Activated CD4-positive, alpha-beta memory T cell treated with anti-CD3 and anti-CD28 coated beads, Interleukin-2, amount 10 ng/mL, durations not matched to agents 7 days and 5 days (primary cell): ENCODE data around the gene TEK. TPM values are rescaled to one million over a fixed set of nuclear protein-coding genes. Genes with fewer than 3 reads are reported as not detected.

Experiments used
- CTCF ChIA-PET: fragments of 350-600 bp; sonication (Branson Sonifier 250); formaldehyde crosslinking; loops from one replicate; lab custom pipeline; 2021; ENCODE audit warnings: antibody characterized with exemption, inconsistent platforms; lab: Charles Lee
- POLR2A ChIA-PET: fragments of 350-600 bp; sonication (Branson Sonifier 250); formaldehyde crosslinking; loops from one replicate; lab custom pipeline; 2021; ENCODE audit warnings: antibody characterized with exemption; lab: Charles Lee
- DNase-seq: peaks from one replicate; pipeline ENCODE4 v3.0.0-alpha.2; 2020
- H3K27ac Mint-ChIP-seq: one replicate; pipeline ENCODE4 v1.8.0; 2021; ENCODE audit warnings: mild to moderate bottlenecking, mixed read lengths
- H3K27me3 Mint-ChIP-seq: one replicate; pipeline ENCODE4 v1.8.0; 2021; ENCODE audit warnings: mixed read lengths
- H3K36me3 Mint-ChIP-seq: one replicate; pipeline ENCODE4 v1.8.0; 2021; ENCODE audit warnings: low read depth, mixed read lengths
- H3K4me1 Mint-ChIP-seq: one replicate; pipeline ENCODE4 v1.8.0; 2021; ENCODE audit warnings: mixed read lengths
- H3K4me3 Mint-ChIP-seq: one replicate; pipeline ENCODE4 v1.8.0; 2021; ENCODE audit warnings: mild to moderate bottlenecking, mixed read lengths
- H3K9me3 Mint-ChIP-seq: one replicate; pipeline ENCODE4 v1.8.0; 2021; ENCODE audit warnings: mixed read lengths
- total RNA-seq, 2 experiments: library from RNA; stranded (reverse); gene quantifications; one replicate each; pipeline ENCODE4 v1.2.3, GENCODE V29; 2021

The TEK gene
- total RNA-seq, 2 experiments from 2014 or later = not detected

DNA sequence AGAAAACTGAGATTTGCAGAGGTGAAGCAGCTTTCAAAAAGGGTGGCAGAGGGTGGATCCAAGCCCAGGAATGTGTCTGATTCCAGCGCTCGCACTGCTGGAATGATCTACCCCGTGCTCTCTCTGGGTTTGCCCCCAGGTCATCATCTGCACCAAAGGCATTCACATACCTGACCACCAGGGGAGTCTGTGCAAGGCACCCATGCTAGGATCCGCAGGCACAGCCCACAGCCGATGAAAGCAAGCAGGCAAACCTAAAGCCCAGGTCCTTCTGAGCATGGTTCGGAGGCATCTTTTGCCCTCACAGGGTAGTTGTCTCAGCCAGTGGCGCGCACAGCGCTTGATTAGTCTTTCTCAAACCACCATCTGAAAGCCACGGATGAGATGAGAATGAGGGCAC lies 56.6 kb downstream of the TEK start:
- DNase-seq = no peak
- ChIA-PET CTCF (no interaction called here), POLR2A (no interaction called here)
- Mint-ChIP-seq H3K27ac (no peak overlapping the region), H3K4me3 (no peak overlapping the region), H3K27me3 (no peaks in the 10 kb centered on the region), H3K36me3 (no peaks in the 10 kb centered on the region), H3K9me3 (peaks cover 4% of the 10 kb centered on the region), H3K4me1 (no peaks in the 10 kb centered on the region)

DNA sequence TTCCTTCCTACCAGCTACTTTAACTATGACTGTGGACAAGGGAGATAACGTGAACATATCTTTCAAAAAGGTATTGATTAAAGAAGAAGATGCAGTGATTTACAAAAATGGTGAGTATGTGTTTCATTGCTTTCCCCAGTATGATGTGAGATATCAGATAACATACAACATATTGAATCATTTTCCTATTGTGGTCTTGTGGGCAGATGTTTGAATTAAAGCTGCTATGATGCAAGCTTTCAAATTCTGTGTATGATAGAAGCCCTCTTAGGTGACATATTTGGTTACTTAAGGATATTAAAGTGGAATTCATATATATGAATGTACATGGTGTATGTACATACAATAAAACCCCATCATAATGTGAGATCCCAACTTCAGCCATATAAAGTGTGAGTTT lies 59.5 kb downstream of the TEK start:
- POLR2A ChIA-PET = no interaction called here
- Mint-ChIP-seq H3K36me3 (no peaks in the 10 kb centered on the region), H3K27ac (no peak overlapping the region), H3K4me1 (no peaks in the 10 kb centered on the region), H3K27me3 (no peaks in the 10 kb centered on the region), H3K9me3 (peaks cover 4% of the 10 kb centered on the region), H3K4me3 (no peak overlapping the region)
- CTCF ChIA-PET = no interaction called here
- DNase-seq = no peak

DNA sequence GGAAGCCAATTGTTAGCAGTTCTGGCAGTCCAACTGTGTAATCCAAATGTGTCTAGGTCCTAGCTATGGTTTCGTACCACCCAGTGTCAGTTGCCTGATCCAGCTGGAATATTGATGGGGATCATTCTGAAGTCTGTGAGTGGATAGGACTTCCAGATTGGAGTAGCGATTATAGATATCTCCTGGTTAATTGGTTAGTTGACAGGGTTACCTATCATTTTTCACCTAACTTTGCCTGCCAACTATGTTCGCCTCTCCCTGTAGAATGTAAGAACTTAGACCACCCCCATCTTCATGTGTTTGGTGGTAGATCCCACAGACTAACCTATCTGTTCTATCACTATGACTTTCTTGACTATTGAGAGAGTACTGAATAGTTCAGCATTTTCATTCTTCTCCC lies 59.9 kb downstream of the TEK start:
- Mint-ChIP-seq H3K27ac (no peak overlapping the region), H3K36me3 (no peaks in the 10 kb centered on the region), H3K9me3 (peaks cover 4% of the 10 kb centered on the region), H3K4me1 (no peaks in the 10 kb centered on the region), H3K4me3 (no peak overlapping the region), H3K27me3 (no peaks in the 10 kb centered on the region)
- DNase-seq = no peak
- CTCF ChIA-PET = no interaction called here
- POLR2A ChIA-PET = no interaction called here

DNA sequence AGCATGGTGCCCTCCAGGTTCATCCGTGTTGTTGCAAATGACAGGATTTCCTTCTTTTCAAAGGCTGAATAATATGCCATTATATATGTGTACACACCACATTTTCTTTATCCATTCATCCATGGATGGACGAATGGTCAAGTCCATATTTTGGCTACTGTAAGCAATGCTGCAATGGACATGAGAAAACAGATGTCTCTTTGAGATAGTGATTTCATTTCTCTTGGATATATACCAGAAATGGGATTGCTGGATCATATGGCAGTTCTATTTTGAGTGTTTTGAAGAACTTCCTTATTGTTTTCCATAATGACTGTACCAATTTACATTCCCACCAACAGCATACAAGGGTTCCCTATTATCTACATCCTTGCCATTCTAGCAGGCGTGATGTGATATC lies 67.9 kb downstream of the TEK start:
- H3K27me3 Mint-ChIP-seq = no peaks in the 10 kb centered on the region
- no peak for DNase-seq
- no peaks in the 10 kb centered on the region for H3K36me3 Mint-ChIP-seq
- ChIA-PET POLR2A (no interaction called here), CTCF (no interaction called here)
- H3K27ac Mint-ChIP-seq = no peak overlapping the region
- no peaks in the 10 kb centered on the region for H3K4me1 Mint-ChIP-seq
- H3K4me3 Mint-ChIP-seq = no peak overlapping the region
- peaks cover 5% of the 10 kb centered on the region for H3K9me3 Mint-ChIP-seq

DNA sequence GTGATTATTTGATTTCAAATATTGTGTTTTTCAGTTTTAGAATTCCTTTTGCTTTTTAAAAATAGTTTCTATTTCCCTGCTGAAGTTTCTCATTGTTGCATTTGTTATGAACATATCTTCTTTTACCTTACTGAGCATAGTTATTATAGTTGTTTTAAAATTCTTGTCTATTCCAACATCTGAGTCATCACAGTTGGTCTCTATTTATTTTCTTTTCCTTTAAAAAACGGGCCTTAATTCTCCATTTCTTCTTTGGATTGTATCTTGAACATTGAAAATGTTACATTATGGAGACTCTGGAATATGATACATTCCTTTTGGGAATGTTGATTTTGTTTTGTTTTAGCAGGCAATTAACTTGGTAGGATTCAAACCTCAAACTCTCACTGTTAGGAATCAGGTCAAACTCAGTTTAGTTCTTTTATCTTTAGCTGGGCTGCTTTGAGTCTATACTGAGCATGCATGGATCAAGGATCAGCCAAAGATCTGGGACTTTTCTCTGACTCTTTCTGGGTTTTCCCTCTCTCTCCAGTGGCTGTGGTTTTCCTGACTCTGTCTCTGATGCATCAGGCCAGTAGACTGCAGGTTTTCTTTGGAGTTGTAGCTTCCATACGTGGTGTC lies 70.3 kb downstream of the TEK start:
- Mint-ChIP-seq H3K4me3 (no peak overlapping the region), H3K27ac (no peak overlapping the region)
- POLR2A ChIA-PET = interaction anchor here (1.3 kb wide), 1 partner anchor 16 kb away, joined by 3 read pairs; no protein-coding TSS in a partner anchor

DNA sequence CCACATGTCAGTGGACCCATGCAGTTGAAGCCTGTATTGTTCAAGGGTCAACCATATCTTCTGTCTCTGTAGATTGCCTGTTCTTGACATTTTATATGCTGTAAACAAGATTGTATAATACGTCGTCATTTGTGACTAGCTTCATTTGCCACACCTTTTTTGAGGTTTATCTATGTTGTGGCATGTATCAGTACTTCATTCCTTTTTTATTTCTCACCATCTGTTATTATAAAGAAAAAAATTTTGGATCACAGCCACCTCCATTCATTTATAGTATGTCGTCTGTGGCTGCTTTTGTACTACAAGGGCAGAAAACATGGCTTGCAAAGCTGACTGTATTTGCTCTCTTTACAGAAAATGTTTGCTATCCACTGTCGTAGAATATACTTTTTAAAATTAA lies 72.4 kb downstream of the TEK start:
- POLR2A ChIA-PET = no interaction called here
- H3K27me3 Mint-ChIP-seq = no peaks in the 10 kb centered on the region
- H3K27ac Mint-ChIP-seq = no peak overlapping the region
- CTCF ChIA-PET = no interaction called here
- H3K9me3 Mint-ChIP-seq = peaks cover 5% of the 10 kb centered on the region
- no peak for DNase-seq
- H3K4me3 Mint-ChIP-seq = no peak overlapping the region
- H3K36me3 Mint-ChIP-seq = no peaks in the 10 kb centered on the region
- H3K4me1 Mint-ChIP-seq = no peaks in the 10 kb centered on the region

More for the DNA sequence above, 70.3 kb downstream of the TEK start:
- no peak for DNase-seq
- CTCF ChIA-PET = no interaction called here
- no peaks in the 10 kb centered on the region for H3K4me1 Mint-ChIP-seq
- no peaks in the 10 kb centered on the region for H3K36me3 Mint-ChIP-seq
- H3K9me3 Mint-ChIP-seq = peaks cover 5% of the 10 kb centered on the region
- H3K27me3 Mint-ChIP-seq = no peaks in the 10 kb centered on the region

DNA sequence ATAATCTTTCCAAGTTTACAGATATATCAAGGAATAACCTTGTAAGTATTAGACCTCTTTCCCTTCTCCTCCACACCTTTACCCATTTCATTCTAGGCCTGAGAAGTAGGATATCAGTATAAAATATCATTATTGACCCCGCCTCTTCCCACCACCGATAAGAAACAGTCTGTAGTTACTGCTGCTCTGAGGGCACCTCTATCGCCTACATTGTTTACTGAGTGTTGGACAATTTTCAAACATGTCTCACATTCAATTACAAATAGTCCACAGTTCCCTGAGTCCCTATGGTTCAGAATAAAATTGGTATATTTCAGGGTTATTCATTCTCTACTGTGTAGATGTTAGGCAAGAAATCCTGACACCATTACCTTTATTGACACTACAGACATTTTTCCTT lies 73.4 kb downstream of the TEK start:
- Mint-ChIP-seq H3K36me3 (no peaks in the 10 kb centered on the region), H3K27me3 (no peaks in the 10 kb centered on the region), H3K4me1 (no peaks in the 10 kb centered on the region), H3K27ac (no peak overlapping the region), H3K9me3 (peaks cover 5% of the 10 kb centered on the region), H3K4me3 (no peak overlapping the region)
- ChIA-PET CTCF (no interaction called here), POLR2A (no interaction called here)
- no peak for DNase-seq

DNA sequence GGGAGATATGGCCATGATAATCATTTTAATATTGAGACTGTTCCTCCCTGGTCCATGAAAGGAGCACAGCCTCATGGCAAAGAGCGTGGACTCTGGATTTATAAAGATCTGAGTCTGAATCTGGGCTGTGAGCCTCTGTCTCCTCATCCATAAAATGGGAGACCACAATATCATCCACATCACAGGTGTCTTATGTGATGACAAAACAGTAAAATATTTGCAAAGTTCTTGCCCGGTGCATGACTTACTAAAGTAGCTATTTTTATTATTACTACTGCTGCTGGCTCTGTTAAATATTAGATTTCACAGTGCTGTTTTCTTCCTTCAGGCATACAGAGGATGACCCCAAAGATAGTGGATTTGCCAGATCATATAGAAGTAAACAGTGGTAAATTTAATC lies 74.1 kb downstream of the TEK start:
- H3K4me3 Mint-ChIP-seq = no peak overlapping the region
- no peak for DNase-seq
- H3K27me3 Mint-ChIP-seq = no peaks in the 10 kb centered on the region
- POLR2A ChIA-PET = no interaction called here
- H3K27ac Mint-ChIP-seq = no peak overlapping the region
- H3K36me3 Mint-ChIP-seq = no peaks in the 10 kb centered on the region
- no peaks in the 10 kb centered on the region for H3K4me1 Mint-ChIP-seq
- H3K9me3 Mint-ChIP-seq = peaks cover under 1% of the 10 kb centered on the region
- CTCF ChIA-PET = no interaction called here

DNA sequence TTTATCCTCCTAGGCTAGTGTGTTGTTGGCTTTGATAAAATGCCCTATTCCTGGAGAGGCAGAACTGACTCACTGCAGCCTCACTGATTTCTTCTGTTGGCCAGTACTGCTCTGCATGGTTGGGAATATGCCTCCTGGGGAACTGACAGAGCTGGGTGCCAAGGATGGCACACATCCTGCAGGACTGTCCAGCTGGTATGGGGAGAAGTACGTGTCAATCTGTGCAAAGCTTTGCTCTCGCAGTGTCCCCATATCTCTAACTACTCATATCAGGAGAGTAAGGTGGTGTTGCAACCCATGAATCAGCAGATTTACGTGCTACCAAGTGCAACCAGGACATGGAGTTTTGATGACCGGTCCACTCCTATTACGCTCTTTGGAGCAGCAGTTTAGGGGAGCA lies 74.7 kb downstream of the TEK start:
- Mint-ChIP-seq H3K9me3 (no peaks in the 10 kb centered on the region), H3K36me3 (no peaks in the 10 kb centered on the region), H3K4me1 (no peaks in the 10 kb centered on the region), H3K27ac (no peak overlapping the region), H3K27me3 (peaks cover 2% of the 10 kb centered on the region), H3K4me3 (no peak overlapping the region)
- CTCF ChIA-PET = no interaction called here
- DNase-seq = no peak
- POLR2A ChIA-PET = no interaction called here

DNA sequence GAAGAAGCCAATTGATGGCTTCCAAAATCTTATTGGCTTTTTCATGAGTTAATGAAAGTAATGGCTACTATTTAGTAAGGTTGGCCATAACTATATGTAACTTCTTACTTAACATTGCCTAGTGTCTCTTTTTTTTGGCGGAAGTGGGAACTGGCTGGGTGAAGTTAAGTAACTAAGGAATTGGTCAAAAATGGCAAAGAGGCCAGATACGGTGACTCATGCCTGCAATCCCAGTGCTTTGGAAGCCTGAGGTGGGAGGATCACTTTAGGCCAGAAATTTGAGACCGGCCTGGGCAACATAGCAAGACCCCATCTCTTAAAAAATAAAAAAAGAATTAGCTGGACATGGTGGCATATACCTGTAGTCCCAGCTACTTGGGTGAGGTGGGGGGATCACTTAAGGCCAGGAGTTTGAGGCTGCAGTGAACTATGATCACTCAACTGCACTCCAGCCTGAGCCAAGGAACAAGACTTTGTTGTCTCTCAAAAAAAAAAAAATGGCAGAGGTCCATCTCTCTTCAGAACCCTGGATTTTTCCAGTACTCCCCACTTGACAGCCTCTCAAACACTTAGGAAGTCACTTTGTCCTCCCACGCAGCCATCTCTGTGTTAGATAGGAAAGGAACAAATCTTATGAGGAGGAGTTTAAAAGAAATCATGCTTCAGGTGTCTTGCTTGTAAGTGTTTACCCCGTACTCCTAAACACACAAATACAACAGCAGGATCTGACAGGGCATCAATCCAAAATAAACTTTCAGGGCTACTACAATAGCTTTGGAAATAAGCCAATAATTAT lies 75.7 kb downstream of the TEK start:
- Mint-ChIP-seq H3K27ac (no peak overlapping the region), H3K9me3 (no peaks in the 10 kb centered on the region), H3K27me3 (peaks cover 4% of the 10 kb centered on the region), H3K4me3 (no peak overlapping the region), H3K4me1 (no peaks in the 10 kb centered on the region), H3K36me3 (no peaks in the 10 kb centered on the region)
- no peak for DNase-seq
- POLR2A ChIA-PET = no interaction called here
- CTCF ChIA-PET = no interaction called here

DNA sequence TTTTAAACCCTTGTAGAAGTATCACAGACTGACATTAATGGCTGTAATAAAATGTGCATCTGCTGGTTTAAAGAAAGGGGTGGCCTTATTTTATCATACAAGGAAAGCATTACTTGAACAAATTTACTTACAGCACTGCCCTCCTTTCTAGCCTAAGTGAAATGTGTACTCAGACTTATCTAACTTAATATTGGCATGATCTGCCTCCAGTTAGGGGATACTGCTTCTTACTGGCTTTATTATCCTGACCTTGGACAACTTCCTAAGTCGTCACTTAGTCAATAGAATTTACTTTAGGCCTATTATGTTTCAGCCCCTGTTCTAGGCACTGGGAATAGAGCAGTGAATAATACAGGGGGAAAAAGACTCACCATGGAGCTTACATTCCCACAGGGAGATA lies 79.4 kb downstream of the TEK start:
- ChIA-PET POLR2A (no interaction called here), CTCF (interaction anchor here (0.6 kb wide), 1 partner anchor 166 kb away, joined by 3 read pairs; no protein-coding TSS in a partner anchor)
- no peaks in the 10 kb centered on the region for H3K4me1 Mint-ChIP-seq
- H3K9me3 Mint-ChIP-seq = no peaks in the 10 kb centered on the region
- no peaks in the 10 kb centered on the region for H3K36me3 Mint-ChIP-seq
- no peak overlapping the region for H3K27ac Mint-ChIP-seq
- H3K4me3 Mint-ChIP-seq = no peak overlapping the region
- no peak for DNase-seq
- H3K27me3 Mint-ChIP-seq = peaks cover 6% of the 10 kb centered on the region

DNA sequence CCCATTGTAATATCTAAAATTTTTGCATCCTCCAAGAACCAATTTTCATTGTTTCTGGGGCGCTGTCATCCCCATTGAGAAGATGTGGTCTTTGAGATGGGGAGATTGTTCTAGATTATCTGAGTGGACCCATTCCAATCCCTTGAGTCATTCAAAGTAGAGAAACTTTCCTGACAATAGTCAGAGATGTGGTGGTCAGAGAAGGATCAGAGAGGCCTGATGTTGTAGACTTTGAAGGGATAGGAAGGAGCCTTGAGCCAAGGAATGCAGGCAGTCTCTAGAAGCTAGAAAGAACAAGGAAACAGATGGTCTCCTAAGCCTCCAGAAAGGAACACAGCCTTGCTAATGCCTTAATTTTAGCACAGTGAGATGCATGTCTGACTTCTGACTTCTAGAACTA lies 80.4 kb downstream of the TEK start:
- no peaks in the 10 kb centered on the region for H3K9me3 Mint-ChIP-seq
- H3K27me3 Mint-ChIP-seq = peaks cover 6% of the 10 kb centered on the region
- no peak overlapping the region for H3K27ac Mint-ChIP-seq
- no peak for DNase-seq
- ChIA-PET CTCF (no interaction called here), POLR2A (no interaction called here)
- no peaks in the 10 kb centered on the region for H3K36me3 Mint-ChIP-seq
- H3K4me1 Mint-ChIP-seq = no peaks in the 10 kb centered on the region
- no peak overlapping the region for H3K4me3 Mint-ChIP-seq

DNA sequence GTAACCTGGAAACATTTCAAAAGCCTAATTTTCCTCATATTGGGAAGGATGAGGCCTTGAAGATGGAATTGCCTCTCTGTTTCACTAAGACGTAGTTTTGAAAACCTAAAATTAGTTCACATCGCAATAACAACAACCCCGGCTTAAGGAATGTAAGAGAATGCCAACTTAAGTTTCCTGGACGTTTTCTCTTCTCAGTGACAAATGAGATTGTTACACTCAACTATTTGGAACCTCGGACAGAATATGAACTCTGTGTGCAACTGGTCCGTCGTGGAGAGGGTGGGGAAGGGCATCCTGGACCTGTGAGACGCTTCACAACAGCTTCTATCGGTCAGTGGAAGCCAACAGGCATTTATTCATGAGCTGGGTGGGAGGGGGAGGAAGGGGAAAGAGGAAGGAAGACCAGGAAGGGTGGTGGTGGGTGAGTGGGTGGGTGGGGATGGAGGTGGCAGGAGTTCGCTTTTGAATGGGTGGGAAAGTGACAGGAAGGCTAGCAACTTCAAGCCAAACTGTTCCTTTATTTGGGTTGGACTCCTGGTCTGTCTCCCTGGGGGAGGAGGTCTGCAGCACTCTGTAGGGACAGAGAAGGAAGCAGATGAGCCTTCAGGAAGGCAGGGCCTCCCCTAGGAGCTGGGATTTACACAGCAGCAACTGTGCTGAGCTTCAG lies 83.4 kb downstream of the TEK start:
- Mint-ChIP-seq H3K27ac (no peak overlapping the region), H3K4me3 (no peak overlapping the region), H3K36me3 (no peaks in the 10 kb centered on the region), H3K9me3 (no peaks in the 10 kb centered on the region), H3K4me1 (peaks cover 2% of the 10 kb centered on the region), H3K27me3 (peaks cover 6% of the 10 kb centered on the region)
- ChIA-PET CTCF (no interaction called here), POLR2A (no interaction called here)
- no peak for DNase-seq
